ENCODE results near the gene RET.

- TF ChIP-seq, protein P1, sequence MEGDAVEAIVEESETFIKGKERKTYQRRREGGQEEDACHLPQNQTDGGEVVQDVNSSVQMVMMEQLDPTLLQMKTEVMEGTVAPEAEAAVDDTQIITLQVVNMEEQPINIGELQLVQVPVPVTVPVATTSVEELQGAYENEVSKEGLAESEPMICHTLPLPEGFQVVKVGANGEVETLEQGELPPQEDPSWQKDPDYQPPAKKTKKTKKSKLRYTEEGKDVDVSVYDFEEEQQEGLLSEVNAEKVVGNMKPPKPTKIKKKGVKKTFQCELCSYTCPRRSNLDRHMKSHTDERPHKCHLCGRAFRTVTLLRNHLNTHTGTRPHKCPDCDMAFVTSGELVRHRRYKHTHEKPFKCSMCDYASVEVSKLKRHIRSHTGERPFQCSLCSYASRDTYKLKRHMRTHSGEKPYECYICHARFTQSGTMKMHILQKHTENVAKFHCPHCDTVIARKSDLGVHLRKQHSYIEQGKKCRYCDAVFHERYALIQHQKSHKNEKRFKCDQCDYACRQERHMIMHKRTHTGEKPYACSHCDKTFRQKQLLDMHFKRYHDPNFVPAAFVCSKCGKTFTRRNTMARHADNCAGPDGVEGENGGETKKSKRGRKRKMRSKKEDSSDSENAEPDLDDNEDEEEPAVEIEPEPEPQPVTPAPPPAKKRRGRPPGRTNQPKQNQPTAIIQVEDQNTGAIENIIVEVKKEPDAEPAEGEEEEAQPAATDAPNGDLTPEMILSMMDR (IDR thresholded peaks at IDR 0.05): no peak
- no peak for TF ChIP-seq POLR2A (IDR thresholded peaks at IDR 0.05)
Measured at GRCh38 chr10:43170491-43170890, 93.6 kb downstream of the RET start.

All from sigmoid colon (tissue), 3 donors.